DMS53 (cell line): ENCODE measurements around the gene KCNMB1.

ENCODE experiments used
- DNase-seq: peaks from one replicate; lab custom pipeline; 2025; lab: John Stamatoyannopoulos, UW

KCNMB1 gene

DNA sequence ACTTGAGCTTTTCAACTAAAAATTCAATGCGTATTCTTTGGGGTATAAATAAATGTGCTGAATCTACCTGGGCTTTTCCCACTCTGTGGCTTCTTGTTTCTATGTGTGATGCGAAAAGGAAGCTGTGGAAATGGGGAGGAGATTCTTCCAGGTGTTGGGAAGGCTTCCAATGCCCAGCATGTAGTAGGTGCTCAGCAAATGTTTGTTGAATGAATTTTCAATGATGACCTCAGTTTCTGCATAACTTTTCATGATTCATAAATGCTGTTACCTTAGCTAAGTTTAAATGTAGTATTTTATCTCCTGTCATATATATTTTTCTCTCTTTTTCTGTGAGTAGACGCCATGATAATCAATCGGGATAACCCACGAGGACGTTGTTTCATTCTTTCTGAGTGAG lies 25.6 kb upstream of the KCNMB1 start:
- DNase-seq = no peak

DNA sequence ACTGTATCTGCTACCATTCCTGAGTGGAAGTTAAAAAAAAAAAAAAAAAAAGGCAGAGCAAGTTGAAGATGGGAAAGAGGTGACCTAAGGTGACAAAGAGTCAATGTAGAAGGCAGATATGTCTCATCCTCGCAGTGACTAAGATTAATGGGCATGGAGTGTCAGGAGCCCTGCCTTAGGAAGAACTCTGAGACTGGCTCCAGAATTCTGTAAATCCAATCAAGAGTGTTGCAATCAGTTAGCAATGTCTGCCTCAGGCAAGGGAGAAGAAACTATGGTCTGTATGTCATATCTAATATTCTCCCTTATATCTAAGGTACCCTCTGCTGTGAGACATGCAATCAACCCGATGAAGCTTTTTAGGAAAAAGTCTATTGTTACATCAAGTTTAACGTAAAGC lies 24.7 kb upstream of the KCNMB1 start:
- no peak for DNase-seq

DNA sequence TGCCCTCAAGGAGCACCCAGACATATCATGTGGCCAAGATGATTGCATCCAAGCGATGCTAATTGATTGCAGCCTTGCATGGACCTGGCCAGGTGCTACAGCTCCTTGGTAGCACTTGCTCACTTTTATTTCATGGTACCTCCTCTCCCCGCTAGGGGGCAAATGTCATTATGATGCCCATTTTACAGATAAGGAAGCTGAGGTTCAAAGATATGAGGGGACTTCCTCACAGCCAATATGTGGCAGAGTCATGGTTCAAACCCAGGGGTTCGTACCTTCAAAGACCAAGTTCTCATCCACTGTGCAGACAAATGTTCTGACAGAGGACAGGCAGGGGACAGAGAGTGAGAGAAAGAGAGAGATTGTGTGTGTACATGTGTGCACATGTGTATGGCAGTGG lies 21.9 kb upstream of the KCNMB1 start:
- peak; percentile 7 for DNase-seq

DNA sequence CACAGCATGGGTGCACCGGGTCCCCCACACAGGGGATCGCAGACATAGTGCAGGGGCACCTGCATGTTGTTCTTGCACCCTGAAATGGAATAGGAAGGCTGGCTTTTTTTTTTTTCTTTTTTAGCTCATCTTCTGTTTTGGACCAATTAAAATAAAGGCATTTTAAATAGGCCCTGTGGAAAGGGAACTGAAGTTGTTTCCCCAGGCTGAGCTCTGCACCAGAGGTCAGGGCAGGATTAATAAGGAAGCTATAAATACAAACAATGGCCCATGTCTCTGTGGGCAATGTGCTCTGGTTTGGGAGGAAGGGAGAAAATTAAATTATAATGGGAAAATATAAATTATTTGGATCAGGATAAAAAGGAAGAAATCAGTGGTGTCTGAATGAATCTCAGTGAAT lies 21.2 kb upstream of the KCNMB1 start:
- DNase-seq = no peak

DNA sequence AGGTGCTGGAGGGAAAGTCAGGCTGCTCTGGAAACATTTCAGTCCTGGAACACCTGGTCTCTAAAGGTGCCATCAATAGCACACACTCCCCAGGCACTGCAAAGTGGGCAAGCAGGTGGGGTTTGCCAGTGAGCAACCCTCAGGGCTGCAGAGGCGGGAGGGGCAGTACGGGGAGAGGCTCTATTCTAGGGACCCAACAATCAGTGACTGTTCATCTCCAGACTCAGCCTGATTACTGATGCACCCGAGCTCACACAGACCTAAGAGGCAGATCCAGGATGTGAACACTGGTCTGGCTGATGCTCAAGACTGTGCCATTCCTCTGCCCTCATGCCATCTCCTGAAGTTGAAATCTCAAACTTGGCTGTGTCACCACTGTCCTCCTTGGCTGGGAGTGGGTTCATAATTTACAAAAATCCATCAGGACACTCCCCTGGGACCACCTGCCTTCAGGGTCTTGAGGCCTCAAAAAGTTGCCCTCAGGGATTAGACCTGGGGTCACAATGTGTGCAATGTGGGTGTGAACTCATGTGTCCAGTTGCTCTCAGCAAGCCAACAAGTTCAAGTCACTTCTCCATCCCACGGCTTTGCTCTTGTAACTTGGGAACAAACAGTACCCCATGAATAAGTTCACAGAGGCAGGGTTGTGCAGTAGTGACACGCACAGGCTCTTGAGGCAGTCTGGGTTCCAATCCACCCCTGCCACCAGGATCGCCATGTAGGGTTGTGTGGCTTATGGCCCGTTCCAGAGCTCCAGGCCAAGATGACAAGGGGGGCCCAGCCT lies 19.9 kb upstream of the KCNMB1 start:
- no peak for DNase-seq

DNA sequence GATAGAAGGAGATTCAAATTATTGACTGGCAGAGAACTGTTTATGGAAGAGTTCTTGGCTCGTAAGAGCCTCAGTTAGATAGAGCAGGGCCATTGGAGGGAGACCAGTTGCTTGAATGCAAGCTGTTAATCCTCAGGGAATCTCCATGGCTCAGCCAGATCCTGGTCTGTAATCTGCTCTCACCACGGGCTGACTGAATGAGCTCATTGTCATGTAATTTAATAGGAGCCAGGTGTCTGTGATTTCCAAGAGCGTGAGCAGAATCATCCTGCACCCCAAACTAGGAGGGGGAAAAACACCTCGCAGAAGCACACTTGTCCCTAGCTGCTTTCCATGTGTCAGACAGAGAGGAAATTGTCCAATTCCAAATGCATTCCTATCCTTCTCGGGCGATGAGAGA lies 19.1 kb upstream of the KCNMB1 start:
- DNase-seq = no peak

DNA sequence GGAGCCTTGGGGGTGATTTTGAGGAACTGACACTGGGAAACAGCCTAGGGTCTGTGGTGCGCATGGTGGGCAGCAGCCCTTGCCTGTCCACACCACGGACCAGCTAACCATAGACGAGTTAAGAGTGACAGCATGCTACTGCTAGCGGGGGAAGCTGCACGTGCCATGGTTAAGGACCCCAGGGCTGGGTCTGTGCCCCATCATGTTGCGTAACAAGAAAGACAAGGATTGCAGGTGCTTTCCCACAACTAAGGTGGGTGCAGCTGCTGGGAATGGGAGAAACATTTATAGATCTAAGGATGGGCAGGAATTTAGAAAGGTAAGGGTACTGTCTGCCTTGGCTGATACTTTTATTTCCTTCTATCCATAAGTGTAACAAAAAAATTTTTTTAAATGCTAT lies 17.9 kb upstream of the KCNMB1 start:
- no peak for DNase-seq

DNA sequence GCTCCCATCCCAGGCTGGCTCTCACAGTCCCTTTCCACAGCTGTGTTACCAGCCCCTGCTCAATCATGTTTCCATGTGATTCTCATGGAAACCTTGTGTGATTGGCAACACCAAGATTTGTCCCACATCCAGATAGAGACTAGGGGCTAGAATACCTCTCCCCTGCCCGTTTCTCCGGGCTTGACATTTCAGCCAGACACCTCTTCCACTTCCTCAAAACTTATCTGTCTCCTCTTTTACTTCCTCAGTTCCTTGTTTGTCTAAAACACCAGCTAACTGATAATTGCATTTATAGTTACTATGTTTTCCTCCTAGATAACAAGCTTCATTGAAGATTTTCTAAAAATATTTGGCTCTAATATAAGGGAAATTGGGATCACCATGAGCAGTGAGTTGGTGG lies 16.6 kb upstream of the KCNMB1 start:
- DNase-seq = no peak

DNA sequence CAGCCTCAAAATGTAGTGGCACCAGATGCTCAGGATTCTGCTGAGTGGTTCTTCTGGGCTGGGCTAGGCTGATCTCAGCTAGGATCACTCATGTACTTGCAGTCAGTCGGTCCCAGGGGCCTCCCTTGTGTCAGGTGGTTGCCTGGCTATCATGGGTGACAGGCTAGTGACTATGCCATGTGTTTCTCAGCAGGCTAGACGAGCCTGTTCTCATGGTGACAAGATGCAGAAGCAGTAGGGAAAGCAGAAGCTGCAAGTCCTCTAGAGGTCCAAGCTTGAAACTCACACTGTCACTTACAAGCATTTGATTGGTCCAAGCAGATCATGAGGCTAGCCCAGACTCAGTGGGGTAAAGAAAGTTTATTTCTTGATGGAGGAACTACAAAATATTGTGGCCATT lies 15.2 kb upstream of the KCNMB1 start:
- no peak for DNase-seq

DNA sequence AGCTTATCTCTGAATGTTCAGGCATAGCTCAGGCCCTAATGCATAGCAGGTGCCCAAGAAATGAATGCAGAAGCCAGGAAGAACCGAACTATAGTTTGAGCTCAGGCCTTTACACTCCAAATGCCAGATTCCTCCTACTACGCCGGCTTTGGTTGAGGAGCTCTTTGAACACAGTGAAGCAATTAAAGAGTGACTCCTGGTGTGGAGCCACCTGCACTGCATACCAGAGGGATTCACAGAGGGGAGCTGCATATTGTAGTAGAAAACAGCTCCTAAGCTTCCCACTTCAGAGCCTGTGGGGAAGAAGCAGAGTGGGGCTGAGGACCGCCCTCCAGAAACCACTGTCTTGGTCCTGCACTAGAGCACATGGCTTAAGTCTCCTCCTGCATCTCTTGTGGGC lies 14.5 kb upstream of the KCNMB1 start:
- DNase-seq = no peak

DNA sequence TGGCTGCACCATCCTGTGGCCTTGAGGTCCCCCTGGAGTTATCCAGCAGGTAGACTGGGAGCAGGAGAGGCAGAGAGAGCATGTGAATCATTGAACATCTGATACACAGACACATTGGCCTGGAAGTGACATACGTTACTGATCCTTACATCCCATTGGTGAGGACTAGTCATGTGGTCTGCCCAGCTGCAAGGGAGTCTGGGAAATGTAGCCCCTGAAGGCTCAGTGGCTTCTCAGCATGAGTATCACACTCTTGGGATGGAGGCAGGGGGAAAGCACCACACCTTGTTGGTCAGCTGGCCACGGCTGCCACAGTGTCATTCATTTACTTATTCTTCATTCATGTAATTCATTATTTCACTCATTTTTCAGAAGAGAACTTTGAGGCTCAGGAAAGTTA lies 13.3 kb upstream of the KCNMB1 start:
- DNase-seq = no peak

DNA sequence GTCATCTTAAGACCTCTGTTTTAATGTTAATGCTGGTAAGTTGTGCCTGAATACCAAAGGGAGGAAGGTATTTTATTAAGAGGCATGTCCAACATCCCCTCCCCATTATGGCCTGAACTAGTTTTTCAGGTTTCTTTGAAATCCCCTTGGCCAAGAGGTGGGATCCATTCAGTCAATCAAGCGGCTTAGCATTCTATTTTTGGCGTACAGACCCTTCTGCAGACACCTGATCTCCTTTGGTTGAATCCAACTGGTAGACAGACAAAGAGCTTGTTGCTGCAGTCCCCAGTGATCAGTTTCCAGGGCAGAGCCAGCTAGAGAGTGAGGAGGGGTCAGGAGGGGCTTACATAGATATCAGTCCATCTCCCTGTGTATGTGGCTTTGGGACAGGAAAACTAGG lies 7.9 kb upstream of the KCNMB1 start:
- no peak for DNase-seq

DNA sequence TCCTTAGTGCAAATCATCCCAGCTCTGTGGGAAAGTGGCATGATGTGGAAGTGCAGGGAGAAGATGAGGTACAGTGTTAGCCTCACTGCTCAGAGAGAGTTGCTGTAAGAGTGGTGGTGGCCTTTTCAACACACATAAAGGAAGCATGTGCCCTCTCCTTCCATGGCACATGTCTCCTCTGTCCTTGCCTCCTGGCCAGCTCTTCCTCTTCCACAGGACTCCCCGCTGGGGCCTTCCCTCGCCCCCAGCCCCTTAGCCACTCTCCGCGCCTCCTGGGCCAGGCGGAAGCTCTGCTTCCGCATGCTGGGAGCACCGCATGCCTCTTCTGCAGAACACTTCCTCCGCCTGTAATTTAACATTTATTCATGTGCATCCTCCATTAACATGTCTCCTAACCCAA lies 4.8 kb upstream of the KCNMB1 start:
- no peak for DNase-seq

DNA sequence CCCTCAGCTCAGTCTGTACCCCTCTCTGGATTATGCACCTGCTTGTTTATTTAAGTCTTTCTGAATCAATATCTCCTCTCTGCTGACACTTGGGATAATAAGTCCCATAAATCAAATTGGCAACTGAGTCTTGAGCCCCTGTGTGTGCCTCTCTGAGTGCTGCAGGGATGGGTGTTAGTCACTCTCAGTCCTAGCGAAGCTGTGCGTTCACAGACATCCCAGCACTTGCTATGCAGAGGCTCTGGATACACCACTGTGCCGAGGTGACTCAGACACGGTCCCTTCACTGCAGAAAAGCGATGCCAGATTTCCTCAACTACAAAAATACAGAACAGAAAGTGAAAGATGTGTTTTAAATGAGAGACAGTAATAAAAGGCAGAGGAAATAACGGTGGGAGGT lies 4.1 kb upstream of the KCNMB1 start:
- no peak for DNase-seq

DNA sequence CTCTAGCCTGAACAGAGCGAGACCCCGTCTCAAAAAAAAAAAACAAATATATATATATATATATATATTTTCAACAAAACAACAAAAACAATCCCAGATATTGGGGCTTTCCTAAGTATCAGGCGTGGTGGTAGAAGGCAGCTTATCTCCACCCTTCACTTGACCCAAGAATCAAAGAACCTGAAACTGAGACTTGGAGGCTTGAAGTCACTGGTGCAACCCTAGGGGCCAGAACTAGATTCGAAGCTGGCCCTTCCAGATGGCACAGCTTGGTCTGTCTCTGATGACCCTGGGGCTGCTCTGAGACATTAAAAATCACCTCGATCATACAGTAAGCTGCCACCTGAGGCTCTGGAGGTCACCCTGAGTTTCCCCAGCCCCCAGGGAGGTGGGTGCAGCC lies 1.3 kb upstream of the KCNMB1 start:
- no peak for DNase-seq

DNA sequence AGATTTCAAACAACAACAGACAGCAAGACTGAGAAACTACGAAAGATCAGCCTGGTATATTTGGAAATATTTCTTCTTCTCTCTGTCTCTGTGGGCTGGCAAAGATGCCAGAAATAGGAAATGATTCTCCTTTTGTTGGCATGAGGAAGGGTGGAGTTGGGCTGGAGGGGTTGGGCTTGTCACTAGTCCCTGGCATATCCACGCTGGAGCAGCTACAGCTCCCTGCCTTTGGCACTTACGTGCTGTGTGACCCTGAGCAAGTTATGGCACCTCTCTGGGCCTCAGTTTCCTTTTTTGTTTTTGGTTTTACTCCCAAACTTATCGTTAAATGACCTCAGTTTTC lies 354 bp upstream of the KCNMB1 start:
- no peak for DNase-seq

DNA sequence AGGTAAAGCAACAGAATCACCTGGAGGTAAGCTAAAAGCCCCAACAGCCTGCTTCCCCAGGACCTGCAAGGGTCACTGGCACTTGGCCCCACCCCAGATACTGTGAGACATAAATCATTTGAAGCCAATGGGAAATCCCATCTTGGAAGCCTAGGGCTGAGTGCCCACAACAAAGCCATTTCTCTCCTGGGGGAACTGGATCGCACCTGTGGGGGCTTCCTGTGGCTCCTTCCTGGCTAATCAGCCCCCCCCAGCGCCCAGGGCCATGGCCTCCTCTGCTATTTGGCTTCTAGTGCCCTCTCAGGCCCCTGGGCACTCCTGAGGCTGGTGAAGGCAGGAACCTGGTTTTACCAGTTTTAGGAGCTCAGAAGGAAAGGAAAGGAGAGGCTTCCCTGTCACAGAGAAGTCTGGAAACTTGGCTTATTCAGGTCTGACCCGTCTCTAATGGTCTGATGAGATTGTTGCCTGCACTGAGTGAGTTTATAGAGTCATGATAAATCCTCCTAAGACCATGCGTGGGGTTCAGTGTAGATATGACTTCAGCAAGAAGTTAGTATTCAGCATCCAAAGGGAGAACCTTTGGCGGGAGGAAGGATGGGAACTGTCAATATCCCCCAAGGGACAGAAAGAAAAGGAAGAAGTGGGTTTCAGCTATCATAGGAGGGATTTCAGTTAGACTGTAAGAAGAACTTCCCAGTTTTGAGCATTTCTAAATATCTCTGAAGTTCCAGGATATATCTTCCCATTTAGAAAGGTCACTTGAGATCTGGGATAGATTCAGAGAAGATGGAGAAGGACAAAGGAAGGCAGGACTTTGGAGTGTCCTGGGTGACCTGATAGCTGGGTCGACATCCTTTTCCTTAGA lies 1.2 kb downstream of the KCNMB1 start:
- DNase-seq = no peak

DNA sequence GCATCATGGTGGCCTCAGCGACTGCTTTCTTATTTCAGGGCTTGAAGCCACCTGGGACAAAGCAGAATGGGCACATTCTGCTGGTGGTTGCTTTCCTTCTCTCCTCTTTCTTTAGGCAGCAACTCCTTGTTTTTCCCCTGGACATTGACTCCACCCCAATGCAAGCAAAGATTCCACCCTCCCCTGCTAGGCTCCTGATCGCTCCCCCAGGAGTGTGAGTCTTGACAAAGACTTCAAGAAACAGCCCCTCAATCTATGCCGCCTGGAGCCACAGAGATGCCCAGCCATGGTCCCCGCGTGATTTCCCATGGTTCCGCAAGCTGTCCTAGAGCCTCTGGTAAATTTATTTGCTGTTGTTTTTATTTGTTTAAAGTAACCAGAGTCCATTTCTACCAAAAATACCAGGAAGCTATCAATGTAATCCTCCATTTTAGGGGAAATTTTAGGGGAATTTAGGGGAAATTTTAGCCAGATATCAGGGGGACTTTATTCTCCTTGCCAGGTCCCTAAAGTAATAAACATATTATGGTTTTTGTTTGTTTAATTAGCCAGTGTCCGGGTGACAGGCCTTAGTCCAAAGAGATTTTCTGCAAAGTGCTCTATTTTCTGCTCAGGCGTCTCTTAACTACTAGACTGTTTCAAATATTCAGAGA lies 2.3 kb downstream of the KCNMB1 start:
- no peak for DNase-seq

DNA sequence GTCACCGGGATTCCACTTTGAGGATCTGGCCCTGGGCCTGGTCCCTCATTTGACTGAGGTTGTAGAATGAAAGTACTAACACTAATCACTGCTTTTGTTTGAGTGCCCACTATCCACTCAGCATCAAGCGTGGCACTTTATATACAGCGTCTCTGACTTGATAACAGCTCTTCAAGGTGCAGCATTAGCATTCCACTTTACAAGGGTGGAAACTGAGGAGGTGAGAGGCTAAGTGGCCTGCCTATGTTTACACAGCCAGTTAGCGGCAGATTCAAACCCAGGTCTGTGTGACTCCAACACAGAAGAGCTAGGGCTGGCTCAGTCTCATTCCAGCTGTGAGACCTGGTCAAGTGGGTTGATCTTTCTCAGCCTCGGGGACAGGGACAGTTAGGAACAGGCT lies 5.9 kb downstream of the KCNMB1 start:
- no peak for DNase-seq

DNA sequence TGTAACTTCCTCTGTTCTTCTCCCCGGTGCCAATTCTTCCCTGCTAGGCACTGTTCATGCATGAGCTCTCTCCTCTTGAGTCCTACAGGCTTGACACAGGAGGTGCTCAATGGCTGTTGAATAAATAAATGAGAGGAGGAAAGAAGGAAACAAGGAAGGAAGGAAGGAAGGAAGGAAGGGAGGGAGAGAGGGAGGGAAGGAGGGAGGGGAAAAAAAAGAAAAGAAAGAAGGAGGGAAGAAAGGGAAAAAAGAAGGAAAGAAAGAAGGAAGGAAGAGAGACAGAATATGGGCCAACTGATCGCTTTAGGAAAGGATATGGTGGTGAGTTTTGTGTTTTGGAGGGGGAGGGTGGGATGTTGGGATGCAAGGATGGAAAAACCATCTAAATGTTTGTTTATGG lies 6.4 kb downstream of the KCNMB1 start:
- DNase-seq = no peak

DNA sequence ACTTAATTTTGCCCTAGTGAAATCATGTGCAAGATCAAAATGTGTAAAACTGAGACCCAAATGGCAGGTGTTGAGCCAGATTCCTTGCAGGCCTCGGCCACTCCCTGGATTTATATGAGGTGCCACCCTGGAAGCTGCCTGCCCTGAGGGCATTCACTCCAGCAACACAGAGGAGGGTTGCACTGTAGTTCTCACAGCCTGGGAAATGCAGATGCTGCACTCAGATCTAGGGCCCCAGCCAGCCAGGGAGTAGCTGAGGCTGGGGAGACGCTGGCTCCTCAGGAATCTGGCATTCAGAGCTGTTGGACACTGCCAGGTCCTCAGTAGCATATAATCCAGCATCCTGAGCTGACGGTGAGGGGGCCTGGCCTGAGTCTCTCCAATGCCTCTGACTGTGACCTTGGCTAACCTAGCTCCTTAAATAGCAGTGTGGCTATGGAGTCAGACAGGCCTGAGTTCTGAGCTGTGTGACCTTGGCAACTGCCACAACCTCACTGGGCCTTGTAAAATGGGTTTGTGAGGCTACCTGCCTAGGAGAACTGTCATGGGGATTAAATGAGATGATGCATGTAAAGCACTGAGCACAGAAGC lies 8.7 kb downstream of the KCNMB1 start:
- no peak for DNase-seq

DNA sequence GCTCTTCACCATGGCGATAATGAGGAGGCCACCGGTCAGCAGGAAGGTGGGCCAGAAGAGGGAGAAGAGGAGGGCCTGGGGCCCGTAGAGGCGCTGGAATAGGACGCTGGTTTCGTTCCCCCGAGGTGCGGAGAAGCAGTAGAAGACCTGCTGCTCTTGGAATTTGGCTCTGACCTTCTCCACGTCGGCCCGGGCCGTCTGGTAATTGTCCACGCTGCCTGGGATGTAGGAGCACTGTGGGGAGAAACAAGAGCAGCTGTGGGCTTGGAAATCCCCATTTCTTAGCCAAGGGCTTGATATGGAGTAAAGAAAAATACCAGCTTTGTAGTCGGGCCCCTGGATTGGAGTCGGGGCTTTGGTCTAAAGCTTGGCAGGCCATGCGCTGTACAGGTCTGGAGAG lies 10.4 kb downstream of the KCNMB1 start:
- no peak for DNase-seq

DNA sequence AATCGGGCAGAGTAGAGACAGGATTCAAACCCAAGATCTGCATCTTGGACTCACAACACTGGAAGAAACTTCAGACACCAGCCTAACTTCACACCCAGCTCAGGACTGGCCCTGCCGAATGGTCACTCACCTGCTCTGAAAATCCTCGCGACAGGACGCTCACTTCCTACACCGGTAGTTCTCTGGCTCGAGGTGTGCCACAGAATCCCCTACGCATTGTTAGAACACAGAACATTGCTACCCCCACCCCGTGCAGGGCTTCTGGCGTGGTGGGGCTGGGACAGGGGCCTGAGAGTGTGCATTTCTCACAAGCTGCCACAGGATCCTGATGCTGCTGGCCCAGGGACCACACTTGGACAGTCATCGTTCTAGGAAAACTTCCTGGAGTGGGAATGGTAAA lies 12.1 kb downstream of the KCNMB1 start:
- DNase-seq = no peak
